ENCODE data around the gene ZNF281. TPM values are rescaled to one million over a fixed set of nuclear protein-coding genes. Genes with fewer than 3 reads are reported as not detected.

The ZNF281 gene
- total and polyA plus RNA-seq, 2 of the 4 experiments (the other 2 are of a cell fraction): 7.0 to 37.5 TPM

DNA sequence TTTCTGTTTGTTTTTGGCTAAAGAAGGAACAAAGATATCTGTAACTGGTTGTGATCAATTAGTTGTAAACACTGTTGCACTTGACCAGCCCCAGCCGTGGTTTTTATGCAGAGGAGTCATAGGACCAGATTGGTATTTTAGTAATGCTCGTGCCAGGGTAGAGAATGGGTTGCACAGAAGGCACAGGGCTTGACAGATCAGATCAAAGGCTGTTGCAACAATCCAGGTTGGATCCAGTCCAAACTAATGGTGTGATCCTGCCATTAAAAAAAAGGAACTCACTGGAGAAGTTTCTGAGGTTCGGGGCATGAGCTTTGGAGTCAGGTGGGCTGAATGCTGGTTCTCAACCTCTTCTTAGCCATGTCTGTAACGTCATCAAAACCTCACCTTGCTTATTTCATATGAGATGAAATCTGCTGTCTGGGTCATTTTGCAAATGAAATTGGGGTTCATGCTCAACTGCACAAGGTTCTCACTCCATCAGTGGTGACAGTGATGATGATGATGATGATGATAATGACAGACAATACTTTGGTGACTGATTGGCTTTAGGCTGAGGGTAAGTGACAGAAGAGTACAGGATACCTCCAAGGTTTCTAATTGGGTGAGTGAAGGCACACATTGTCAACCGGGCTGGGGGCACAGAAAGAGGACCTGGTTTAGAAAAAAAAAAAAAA, 43.1 kb downstream of the ZNF281 start:
- Histone ChIP-seq H3K18ac (ENCODE audit: low read depth, low read length) (peak overlapping the region; percentile 47; the same call in 1 of the 2 replicates), H3K4me3 (ENCODE audit: insufficient read depth, low read depth, low read length) (no peak overlapping the region), H2AK5ac (ENCODE audit: low read depth, low read length) (peak overlapping the region; percentile 60; the same call in 1 of the 2 replicates), H3K23ac (ENCODE audit: low read depth, low read length) (no peak overlapping the region), H3K9ac (ENCODE audit: low read depth, low read length) (no peak overlapping the region), H3K79me1 (ENCODE audit: low read depth in 1 of 2, low read length in 2 of 2) (no peaks in the 10 kb centered on the region; a peak in 1 of 4 replicates), H3K14ac (replicated peaks; ENCODE audit: low read depth, low read length) (no peak overlapping the region; the same call in 1 of the 2 replicates), H2BK5ac (ENCODE audit: low read depth, low read length, poor library complexity, severe bottlenecking) (no peak overlapping the region), H3K36me3 (ENCODE audit: control insufficient read depth, insufficient read depth, low read length) (no peaks in the 10 kb centered on the region), H3K4me2 (ENCODE audit: low read depth, low read length) (no peak overlapping the region), H3K27ac (ENCODE audit: insufficient read depth, low read length) (no peak overlapping the region), H3K4ac (ENCODE audit: low read depth, low read length) (peak overlapping the region; percentile 56; the same call in 1 of the 2 replicates), H2BK15ac (ENCODE audit: low read depth, low read length) (peak overlapping the region; percentile 75; the same call in 1 of the 3 replicates), H3K4me1 (ENCODE audit: control insufficient read depth, insufficient read depth, low read length) (peaks cover 13% of the 10 kb centered on the region), H3K27me3 (ENCODE audit: control insufficient read depth, insufficient read depth, low read length) (no peaks in the 10 kb centered on the region), H4K20me1 (ENCODE audit: insufficient read depth, low read length) (no peaks in the 10 kb centered on the region), H3K56ac (ENCODE audit: extremely low read depth, insufficient read depth, low read length) (no peak overlapping the region), H2BK120ac (ENCODE audit: low read depth, low read length) (0 out of 2 replicates have a peak overlapping the region, but pooled peaks have one; percentile 28), H3K9me3 (ENCODE audit: control insufficient read depth, insufficient read depth, low read length) (no peaks in the 10 kb centered on the region), H2BK20ac (ENCODE audit: low read depth, low read length) (peak overlapping the region; percentile 27; the same call in 1 of the 2 replicates), H4K91ac (ENCODE audit: insufficient read depth, low read depth, low read length) (no peak overlapping the region), H4K8ac (ENCODE audit: low read depth in 2 of 2, low read length in 2 of 2) (no peak overlapping the region; a peak in 1 of 4 replicates), H2AK9ac (replicated peaks; ENCODE audit: low read depth, low read length, poor library complexity) (no peak overlapping the region), H4K5ac (ENCODE audit: low read depth, low read length) (no peak overlapping the region; the same call in 1 of the 2 replicates), H3K9me1 (ENCODE audit: insufficient read depth, low read length) (peaks cover 12% of the 10 kb centered on the region; the same call in 1 of the 2 replicates), H2AFZ (replicated peaks; ENCODE audit: low read length, poor library complexity) (no peak overlapping the region)
- TF ChIP-seq MXI1 (IDR thresholded peaks at IDR 0.05; ENCODE audit: borderline replicate concordance, low read depth, low read length): no peak
- TF ChIP-seq NFE2L2 (IDR thresholded peaks at IDR 0.05; ENCODE audit: low read depth, low read length): no peak
- TF ChIP-seq, protein P1, sequence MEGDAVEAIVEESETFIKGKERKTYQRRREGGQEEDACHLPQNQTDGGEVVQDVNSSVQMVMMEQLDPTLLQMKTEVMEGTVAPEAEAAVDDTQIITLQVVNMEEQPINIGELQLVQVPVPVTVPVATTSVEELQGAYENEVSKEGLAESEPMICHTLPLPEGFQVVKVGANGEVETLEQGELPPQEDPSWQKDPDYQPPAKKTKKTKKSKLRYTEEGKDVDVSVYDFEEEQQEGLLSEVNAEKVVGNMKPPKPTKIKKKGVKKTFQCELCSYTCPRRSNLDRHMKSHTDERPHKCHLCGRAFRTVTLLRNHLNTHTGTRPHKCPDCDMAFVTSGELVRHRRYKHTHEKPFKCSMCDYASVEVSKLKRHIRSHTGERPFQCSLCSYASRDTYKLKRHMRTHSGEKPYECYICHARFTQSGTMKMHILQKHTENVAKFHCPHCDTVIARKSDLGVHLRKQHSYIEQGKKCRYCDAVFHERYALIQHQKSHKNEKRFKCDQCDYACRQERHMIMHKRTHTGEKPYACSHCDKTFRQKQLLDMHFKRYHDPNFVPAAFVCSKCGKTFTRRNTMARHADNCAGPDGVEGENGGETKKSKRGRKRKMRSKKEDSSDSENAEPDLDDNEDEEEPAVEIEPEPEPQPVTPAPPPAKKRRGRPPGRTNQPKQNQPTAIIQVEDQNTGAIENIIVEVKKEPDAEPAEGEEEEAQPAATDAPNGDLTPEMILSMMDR (conservative IDR thresholded peaks at IDR 0.05; ENCODE audit: low read depth, low read length): no peak
- TF ChIP-seq RFX5 (IDR thresholded peaks at IDR 0.05; ENCODE audit: low read depth, low read length): no peak
- no peak for TF ChIP-seq RCOR1 (IDR thresholded peaks at IDR 0.05; ENCODE audit: insufficient replicate concordance, low read length)
- TF ChIP-seq, protein P2, sequence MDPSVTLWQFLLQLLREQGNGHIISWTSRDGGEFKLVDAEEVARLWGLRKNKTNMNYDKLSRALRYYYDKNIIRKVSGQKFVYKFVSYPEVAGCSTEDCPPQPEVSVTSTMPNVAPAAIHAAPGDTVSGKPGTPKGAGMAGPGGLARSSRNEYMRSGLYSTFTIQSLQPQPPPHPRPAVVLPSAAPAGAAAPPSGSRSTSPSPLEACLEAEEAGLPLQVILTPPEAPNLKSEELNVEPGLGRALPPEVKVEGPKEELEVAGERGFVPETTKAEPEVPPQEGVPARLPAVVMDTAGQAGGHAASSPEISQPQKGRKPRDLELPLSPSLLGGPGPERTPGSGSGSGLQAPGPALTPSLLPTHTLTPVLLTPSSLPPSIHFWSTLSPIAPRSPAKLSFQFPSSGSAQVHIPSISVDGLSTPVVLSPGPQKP (IDR thresholded peaks at IDR 0.05; ENCODE audit: borderline replicate concordance, low read depth, low read length): no peak
- TF ChIP-seq SMC3 (IDR thresholded peaks at IDR 0.05; ENCODE audit: low read depth, low read length): no peak
- TF ChIP-seq MAZ (IDR thresholded peaks at IDR 0.05; ENCODE audit: borderline replicate concordance, low read depth, low read length): no peak
- TF ChIP-seq, protein P3, sequence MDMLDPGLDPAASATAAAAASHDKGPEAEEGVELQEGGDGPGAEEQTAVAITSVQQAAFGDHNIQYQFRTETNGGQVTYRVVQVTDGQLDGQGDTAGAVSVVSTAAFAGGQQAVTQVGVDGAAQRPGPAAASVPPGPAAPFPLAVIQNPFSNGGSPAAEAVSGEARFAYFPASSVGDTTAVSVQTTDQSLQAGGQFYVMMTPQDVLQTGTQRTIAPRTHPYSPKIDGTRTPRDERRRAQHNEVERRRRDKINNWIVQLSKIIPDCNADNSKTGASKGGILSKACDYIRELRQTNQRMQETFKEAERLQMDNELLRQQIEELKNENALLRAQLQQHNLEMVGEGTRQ (IDR thresholded peaks at IDR 0.05; ENCODE audit: low read depth, low read length): no peak
- no peak for TF ChIP-seq CHD1 (IDR thresholded peaks at IDR 0.05; ENCODE audit: low read depth, low read length)
- TF ChIP-seq RAD21 (IDR thresholded peaks at IDR 0.05; ENCODE audit: low read length): no peak
- no peak for TF ChIP-seq BHLHE40 (IDR thresholded peaks at IDR 0.05; ENCODE audit: low read depth, low read length)
- TF ChIP-seq POLR2A (IDR thresholded peaks at IDR 0.05; ENCODE audit: low read depth, low read length): no peak
- no peak for TF ChIP-seq FOS (IDR thresholded peaks at IDR 0.05; ENCODE audit: low read depth, low read length)
- DNase-seq (no peak), ATAC-seq (ENCODE audit: low read depth) (no peak)
- dilution Hi-C loops (cut with HindIII; ENCODE audit: low sequenced_read_pairs, unreplicated experiment) (no loop called here), in situ Hi-C loops (cut with MboI; ENCODE audit: low sequenced_read_pairs) (no loop called here), intact Hi-C loops (cut with micrococcal nuclease) (no loop called here)
- WGBS, 2 experiments (ENCODE audit: extremely low coverage in 2 of 2, insufficient read length in 1 of 2): 38% methylated on average over 1 of the region's 5 CpGs; no CpG with 5 or more reads in 1 of the 2 experiments
- BruUV-seq (replicated peaks): no TSS peak
- POLR2A ChIA-PET (ENCODE audit: unreplicated experiment): no interaction called here
- CTCF ChIA-PET: interaction anchor here (0.6 kb wide), 1 partner anchor 143 kb away, joined by 4 read pairs; no protein-coding TSS in a partner anchor
